HFFc6 (cell line): ENCODE measurements around the gene ERBB2. TPM values are rescaled to one million over a fixed set of nuclear protein-coding genes. Genes with fewer than 3 reads are reported as not detected.
"Not testable (repeated sequence)": the region's sequence is repeated elsewhere in the genome, so short reads cannot be mapped to it uniquely, and the experiment has no call there.

Experiments used
- DNase-seq: peaks from one replicate; pipeline ENCODE4 v3.0.0-alpha.2; 2018
- H3K27ac Mint-ChIP-seq: 2 replicates; pipeline ENCODE4 v1.8.0; 2020; ENCODE audit warnings: mild to moderate bottlenecking, mixed read lengths
- H3K27me3 Mint-ChIP-seq: 2 replicates; pipeline ENCODE4 v1.8.0; 2021; ENCODE audit warnings: mild to moderate bottlenecking, moderate library complexity, mixed read lengths; ENCODE audit not compliant: insufficient read depth
- H3K36me3 Mint-ChIP-seq: 2 replicates; pipeline ENCODE4 v1.8.0; 2021; ENCODE audit warnings: low read depth, mixed read lengths
- H3K4me1 Mint-ChIP-seq: 2 replicates; pipeline ENCODE4 v1.8.0; 2020; ENCODE audit warnings: low read depth, mixed read lengths
- H3K4me3 Mint-ChIP-seq: 2 replicates; pipeline ENCODE4 v1.8.0; 2020; ENCODE audit warnings: mild to moderate bottlenecking, moderate library complexity, mixed read lengths
- H3K9me3 Mint-ChIP-seq: 2 replicates; pipeline ENCODE4 v1.8.0; 2020; ENCODE audit warnings: mild to moderate bottlenecking, mixed read lengths
- CTCF ChIP-seq: fragments of 200-600 bp; sonication (generic); IDR thresholded peaks from 2 replicates; pipeline ENCODE4 v1.5.0; 2021; ENCODE audit warnings: antibody characterized with exemption, mild to moderate bottlenecking
- total RNA-seq, 6 experiments: library from RNA; stranded (reverse); fragmentation: NEBNext Ultra II Directional; extraction: Animal tissue kit (Norgen Biotek cat#: 25700); gene quantifications; 2 replicates in 1 of 6; 3 replicates in 5 of 6; pipeline ENCODE4 v1.2.3, GENCODE V29; 2021

The ERBB2 gene
- total RNA-seq, 6 experiments from 2014 or later, result 51.9 to 67.2 (median 61.0) TPM

- Mint-ChIP-seq H3K4me1 (peaks cover 19% of the 10 kb centered on the region), H3K27ac (no peak overlapping the region), H3K36me3 (no peaks in the 10 kb centered on the region), H3K27me3 (peaks cover 1% of the 10 kb centered on the region; the same call in 1 of the 2 replicates), H3K4me3 (no peak overlapping the region), H3K9me3 (no peaks in the 10 kb centered on the region)
- no peak for TF ChIP-seq CTCF
- no peak for DNase-seq
Measured at GRCh38 chr17:39696731-39697130, 3.1 kb upstream of the ERBB2 start.

GRCh38 chr17:39697961-39698360 is 1.9 kb upstream of the ERBB2 start:
- H3K36me3 Mint-ChIP-seq, result no peaks in the 10 kb centered on the region
- TF ChIP-seq CTCF, result no peak
- H3K4me3 Mint-ChIP-seq, result no peak overlapping the region
- peaks cover 1% of the 10 kb centered on the region; the same call in 1 of the 2 replicates for H3K27me3 Mint-ChIP-seq
- no peak overlapping the region for H3K27ac Mint-ChIP-seq
- DNase-seq, result no peak
- H3K9me3 Mint-ChIP-seq, result no peaks in the 10 kb centered on the region
- peaks cover 31% of the 10 kb centered on the region for H3K4me1 Mint-ChIP-seq

GRCh38 chr17:39699157-39699817 is 577 bp upstream of the ERBB2 start:
- Mint-ChIP-seq H3K27ac (peak overlapping the region; percentile 85), H3K4me3 (peak overlapping the region; percentile 94), H3K4me1 (peaks cover 38% of the 10 kb centered on the region)
- H3K9me3 Mint-ChIP-seq, DNase-seq, H3K36me3 Mint-ChIP-seq, H3K27me3 Mint-ChIP-seq: not testable (repeated sequence)

- no peaks in the 10 kb centered on the region for H3K36me3 Mint-ChIP-seq
- H3K27me3 Mint-ChIP-seq, result peaks cover 3% of the 10 kb centered on the region
- no peak; the same call in 1 of the 2 replicates for TF ChIP-seq CTCF
- H3K4me3 Mint-ChIP-seq, result peak overlapping the region; percentile 94
- H3K9me3 Mint-ChIP-seq, result no peaks in the 10 kb centered on the region
- H3K4me1 Mint-ChIP-seq, result peaks cover 43% of the 10 kb centered on the region
- DNase-seq, result no peak
- peak overlapping the region; percentile 54; the same call in 1 of the 2 replicates for H3K27ac Mint-ChIP-seq
Measured at GRCh38 chr17:39700148-39700987, 504 bp downstream of the ERBB2 start.

- TF ChIP-seq CTCF, result no peak
- Mint-ChIP-seq H3K27ac (peak overlapping the region; percentile 54), H3K4me1 (peaks cover 43% of the 10 kb centered on the region)
Measured at GRCh38 chr17:39701012-39701783, 1.3 kb downstream of the ERBB2 start.

More at GRCh38 chr17:39701012-39701783, 1.3 kb downstream of the ERBB2 start:
- H3K9me3 Mint-ChIP-seq, result no peaks in the 10 kb centered on the region
- no peak for DNase-seq
- H3K36me3 Mint-ChIP-seq, result no peaks in the 10 kb centered on the region
- peaks cover 3% of the 10 kb centered on the region for H3K27me3 Mint-ChIP-seq
- peak overlapping the region; percentile 94 for H3K4me3 Mint-ChIP-seq
